Hematopoietic multipotent progenitor cell treated with erythropoietin and hydrocortisone succinate and interleukin-3 and kit ligand, for 17 days (in vitro differentiated cells): ENCODE results near the gene GUSB.
"Not testable (repeated sequence)": the region's sequence is repeated elsewhere in the genome, so short reads cannot be mapped to it uniquely, and the experiment has no call there.

Experiments used
- DNase-seq: peaks from one replicate; pipeline ENCODE4 v3.0.0-alpha.2; 2015; ENCODE audit warnings: low spot score

The GUSB gene

DNA sequence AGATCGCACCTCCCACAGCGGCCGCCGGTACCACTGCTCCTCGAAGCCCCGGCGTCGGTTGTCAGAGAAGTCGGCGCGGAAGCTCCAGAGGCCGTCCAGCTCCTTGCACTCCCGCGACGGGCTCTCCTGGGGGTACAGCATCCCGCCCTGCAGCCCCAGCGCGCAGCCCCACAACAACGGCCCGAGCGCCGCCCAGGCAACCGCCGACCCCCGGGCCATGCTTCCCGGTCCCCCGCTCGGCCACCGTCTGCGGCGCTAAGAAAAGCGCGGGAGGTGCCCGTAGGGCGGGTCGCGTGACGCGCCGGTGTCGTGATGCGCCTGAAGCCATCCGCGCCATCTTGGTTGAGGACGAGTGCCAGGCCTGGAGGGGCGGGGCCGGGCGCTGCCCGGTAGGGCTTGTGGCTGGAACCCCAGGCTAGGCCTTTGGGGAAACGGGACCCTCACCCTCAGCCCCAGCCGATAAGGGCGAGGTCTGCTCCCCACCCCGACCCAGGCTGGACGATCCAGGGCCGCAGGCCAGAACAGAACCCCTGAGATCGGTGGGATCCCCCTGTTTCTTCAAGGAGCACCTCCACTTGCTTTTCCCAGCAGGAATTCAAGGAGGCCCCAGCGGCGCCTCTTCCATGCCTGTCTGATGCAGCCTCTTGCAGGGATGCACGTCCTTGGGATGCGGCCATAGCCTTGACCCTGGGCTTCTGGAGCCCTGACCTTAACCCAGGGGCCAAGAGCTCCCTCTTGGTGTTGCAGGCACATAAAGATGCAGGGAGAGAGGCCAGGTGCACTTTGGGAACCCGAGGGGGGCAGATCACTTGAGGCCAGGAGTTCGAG is at the start of gene GUSB:
GUSB (minus strand) TSS at position 249 of the 828 bp plus-strand sequence; CDS start at position 219, 30 bp downstream.
- DNase-seq: peak; percentile 77

DNA sequence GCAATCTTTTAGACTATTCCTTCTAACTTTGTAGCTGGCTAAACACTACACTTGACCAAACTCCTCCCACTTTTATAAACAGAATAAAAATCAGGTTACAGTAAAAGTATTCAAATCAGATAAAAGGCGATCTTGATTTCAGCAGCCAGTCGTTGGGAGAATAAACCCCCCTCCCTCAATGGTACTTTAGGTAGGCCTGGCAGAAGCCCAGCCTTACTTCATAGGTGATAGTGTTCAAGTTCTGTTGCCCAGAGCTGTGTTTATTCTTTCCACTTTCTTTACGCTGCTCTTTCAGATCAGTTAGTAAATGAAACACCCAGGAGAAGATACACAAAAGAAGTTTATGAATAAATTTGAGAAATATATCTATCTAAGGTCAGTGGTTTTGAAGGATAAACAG is 46.3 kb upstream of the GUSB start:
- DNase-seq: not testable (repeated sequence)

DNA sequence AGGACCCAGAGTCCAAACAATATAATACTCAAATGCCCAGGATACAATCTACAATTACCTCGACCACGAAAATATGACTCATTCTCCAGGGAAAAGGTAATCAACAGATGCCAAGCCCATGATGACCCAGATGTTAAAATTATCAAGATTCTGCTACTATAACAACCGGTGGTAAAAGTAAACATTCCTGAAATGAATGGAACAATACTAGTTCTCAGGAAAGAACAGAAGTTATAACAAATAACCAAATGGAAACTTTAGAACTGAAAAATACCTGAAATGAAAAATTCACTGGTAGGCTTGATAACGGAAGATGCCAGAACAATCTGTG is 34.1 kb upstream of the GUSB start:
- DNase-seq: no peak

DNA sequence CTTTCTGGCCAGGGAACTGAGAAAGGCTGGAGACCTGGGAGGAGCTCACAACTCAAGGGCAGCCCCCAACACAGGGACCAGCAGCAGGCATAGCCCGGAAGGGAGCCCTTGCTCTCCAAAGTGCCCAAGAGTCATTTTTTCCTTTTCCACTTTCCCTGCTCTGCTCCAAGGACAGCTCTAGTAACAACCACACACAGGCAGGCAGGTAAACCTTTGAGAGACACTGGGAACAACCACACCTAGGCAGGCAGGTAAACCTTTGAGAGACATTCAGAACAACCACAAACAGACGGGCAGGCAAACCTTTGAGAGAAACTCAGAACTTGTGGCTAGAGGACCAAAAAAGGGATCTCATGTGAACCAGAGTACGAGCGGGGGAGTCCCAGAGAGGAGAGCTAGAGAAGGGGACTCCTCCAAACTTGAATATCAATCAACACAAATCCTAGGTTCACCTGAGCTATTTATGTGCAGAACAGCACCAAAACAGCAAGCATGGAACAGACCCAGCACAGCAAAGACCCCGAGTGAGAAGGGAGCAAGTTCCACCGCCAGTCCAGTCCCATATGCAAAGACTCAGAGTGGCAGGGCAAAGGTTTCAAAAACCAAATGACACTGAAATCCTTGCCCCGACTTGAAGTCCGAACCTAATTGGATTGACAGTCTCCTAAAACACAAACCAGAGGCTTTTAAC is 33.6 kb upstream of the GUSB start:
- no peak for DNase-seq

DNA sequence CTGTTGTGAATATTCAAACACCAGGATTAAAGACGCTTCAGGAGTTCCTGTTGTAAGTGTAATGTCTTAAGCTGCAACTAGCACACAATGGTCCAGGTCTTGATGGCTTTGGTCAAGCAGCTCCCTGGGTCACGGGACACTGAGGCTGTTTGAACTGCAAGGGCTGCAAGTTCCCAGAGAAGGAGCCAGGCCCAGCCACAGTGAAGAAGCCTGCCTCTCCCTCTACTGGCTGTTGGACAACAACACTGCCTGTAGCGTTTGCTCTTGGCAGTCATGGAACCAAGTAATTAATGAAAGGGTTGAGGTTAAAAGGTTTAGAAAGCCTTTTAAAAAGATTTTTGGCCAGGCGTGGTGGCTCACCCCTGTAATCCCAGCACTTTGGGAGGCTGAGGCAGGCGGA is 31.9 kb upstream of the GUSB start:
- DNase-seq: no peak

DNA sequence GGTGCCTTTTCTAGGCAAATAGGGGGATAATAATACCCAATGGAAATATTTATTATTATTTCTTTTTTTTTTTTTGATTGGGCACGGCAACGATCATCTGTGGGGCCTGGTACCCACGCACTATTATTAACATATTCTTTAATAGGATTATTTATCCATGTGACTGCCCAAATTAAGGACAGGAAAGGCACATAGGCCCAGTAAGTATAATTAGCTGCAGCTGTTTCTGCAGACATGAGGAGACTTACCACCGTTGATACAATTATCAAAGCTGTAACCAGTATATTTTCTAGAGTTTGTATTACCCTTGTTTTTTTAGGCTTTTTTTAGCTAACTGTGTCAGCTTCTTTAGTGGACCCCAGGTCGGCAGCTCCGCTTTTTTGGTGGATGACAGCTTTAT is 25.2 kb upstream of the GUSB start:
- no peak for DNase-seq

DNA sequence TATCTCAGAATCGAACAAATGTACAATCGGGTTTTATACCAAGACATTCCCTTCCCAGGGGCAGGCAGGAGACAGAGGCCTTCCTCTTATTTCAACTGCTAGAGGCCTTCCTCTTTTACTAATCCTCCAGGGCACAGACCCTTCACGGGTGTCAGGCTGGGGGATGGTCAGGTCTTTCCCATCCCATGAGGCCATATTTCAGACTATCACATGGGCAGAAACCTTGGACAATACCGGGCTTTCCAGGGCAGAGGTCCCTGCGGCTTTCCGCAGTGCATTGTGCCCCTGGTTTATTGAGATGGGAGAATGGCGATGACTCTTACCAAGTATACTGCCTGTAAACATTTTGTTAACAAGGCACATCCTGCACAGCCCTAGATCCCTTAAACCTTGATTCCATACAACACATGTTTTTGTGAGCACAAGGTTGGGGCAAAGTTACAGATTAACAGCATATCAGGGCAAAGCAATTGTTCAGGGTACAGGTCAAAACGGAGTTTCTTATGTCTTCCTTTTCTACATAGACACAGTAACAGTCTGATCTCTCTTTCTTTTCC is 23.2 kb upstream of the GUSB start:
- DNase-seq: not testable (repeated sequence)

DNA sequence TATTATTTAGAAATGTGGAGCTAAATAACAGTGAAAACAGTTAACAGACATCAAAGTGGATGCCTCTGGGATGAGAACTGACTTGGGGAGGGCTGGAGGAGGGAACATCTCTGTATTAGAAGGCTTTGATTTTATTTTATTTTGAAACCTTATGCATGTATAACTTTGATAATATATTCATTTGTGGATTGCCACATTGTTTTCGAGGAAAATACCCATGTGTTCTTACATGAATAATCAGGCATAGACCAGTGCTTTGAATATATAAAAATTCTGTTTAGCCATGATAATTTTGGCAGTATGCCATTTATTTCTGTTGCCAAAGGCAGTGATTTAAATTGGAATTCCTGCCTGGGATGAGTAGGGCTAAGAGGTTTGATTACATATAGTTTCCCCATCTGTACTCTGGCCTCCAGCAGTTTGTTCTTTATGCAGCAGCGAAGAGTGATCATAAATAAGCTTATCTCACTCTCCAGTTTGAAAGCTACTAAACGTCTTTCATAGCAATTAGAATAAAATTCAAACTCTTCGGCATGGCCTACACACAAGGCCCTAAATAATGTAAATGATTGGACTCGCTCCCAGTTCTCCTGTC is 18.9 kb upstream of the GUSB start:
- DNase-seq: not testable (repeated sequence)

DNA sequence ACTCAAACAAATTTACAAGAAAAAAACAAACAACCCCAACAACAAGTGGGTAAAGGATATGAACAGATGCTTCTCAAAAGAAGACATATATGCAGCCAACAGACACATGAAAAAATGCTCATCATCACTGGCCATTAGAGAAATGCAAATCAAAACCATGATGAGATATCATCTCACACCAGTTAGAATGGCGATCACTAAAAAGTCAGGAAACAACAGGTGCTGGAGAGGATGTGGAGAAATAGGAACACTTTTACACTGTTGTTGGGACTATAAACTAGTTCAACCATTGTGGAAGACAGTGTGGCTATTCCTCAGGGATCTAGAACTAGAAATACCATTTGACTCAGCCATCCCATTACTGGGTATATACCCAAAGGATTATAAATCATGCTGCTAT is 13.0 kb upstream of the GUSB start:
- not testable (repeated sequence) for DNase-seq

DNA sequence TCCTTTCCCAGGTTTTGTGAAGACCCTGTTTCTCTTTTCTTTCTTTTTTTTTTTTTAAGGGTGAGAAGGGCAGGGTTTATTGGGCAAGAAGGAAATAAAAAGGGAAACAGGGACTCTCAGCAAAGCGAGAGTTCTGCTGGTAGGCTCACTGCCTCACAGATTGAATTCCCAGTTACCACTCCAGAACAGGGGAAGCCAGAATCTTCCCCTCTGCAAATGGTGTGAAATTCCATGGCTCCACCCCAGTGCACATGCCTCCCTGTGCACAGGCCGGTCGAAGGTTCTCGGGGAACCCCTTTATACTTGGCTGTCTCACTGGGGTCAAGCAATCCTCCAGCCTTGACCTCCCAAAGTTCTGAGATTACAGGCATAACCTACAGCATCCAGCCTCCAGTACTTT is 10.5 kb upstream of the GUSB start:
- no peak for DNase-seq

DNA sequence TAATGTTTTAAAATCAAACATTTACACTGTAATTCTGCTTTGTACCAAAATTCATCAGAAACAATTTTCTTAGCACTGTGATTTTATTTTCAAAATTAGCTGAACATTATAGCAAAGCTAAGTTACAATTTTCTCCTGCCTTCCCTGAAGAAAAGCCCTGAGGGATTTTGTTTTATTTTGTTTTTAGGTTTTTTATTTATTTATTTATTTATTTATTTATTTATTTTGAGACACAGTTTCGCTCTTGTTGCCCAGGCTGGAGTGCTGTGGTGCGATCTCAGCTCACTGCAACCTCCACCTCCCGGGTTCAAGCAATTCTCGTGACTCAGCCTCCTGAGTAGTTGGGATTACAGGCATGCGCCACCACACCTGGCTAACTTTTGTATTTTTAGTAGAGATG is 9.8 kb upstream of the GUSB start:
- not testable (repeated sequence) for DNase-seq

DNA sequence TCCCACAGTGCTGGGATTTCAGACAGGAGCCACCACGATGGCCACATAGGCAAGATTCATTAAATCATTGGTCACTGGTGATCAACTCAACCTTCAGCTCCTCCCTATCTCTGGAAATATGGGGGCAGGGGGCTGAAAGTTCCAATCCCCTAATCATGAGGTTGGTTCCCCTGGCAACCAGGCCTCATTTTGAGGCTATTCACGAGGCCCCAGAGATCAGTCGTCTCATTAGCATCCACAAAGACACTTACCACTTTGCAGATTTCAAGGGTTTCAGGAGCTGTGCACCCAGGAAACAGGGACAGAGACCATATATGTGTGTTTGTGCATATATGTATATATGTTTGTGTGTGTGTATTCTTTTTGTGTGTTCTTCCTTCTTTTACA is 7.7 kb upstream of the GUSB start:
- no peak for DNase-seq

DNA sequence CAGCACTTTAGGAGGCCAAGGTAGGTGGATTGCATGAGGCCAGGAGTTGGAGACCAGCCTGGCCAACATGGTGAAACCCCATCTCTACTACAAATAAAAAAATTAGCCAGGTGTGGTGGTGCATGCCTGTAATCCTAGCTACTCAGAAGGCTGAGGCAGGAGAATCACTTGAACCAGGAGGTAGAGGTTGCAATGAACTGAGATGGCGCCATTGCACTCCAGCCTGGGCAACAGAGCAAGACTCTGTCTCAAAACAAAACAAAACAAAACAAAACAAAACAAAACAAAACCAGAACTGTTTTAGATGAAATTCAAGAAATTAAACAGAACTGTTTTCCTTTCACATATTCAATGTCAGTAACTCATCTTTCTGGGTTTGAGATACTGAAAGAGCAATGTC is 6.5 kb upstream of the GUSB start:
- DNase-seq: not testable (repeated sequence)

DNA sequence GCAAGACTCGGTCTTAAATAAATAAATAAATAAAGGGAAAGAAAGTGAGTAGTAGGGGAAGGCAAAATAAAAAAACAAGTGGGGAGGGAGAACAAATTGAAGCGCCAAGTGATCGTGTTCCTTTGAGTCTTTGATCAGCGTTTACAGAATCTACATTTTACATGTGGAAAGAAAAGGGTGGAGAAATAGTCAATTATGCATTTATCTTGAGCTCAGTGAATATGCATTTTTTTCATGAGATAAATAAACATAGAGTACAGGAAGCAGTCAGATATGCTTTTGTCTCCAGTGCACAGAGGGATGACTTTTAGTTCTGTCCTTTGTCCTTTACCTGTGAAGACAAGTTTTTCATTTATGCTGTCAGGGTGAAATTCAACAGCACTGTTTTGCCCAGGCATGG is 6.1 kb upstream of the GUSB start:
- peak; percentile 6 for DNase-seq

DNA sequence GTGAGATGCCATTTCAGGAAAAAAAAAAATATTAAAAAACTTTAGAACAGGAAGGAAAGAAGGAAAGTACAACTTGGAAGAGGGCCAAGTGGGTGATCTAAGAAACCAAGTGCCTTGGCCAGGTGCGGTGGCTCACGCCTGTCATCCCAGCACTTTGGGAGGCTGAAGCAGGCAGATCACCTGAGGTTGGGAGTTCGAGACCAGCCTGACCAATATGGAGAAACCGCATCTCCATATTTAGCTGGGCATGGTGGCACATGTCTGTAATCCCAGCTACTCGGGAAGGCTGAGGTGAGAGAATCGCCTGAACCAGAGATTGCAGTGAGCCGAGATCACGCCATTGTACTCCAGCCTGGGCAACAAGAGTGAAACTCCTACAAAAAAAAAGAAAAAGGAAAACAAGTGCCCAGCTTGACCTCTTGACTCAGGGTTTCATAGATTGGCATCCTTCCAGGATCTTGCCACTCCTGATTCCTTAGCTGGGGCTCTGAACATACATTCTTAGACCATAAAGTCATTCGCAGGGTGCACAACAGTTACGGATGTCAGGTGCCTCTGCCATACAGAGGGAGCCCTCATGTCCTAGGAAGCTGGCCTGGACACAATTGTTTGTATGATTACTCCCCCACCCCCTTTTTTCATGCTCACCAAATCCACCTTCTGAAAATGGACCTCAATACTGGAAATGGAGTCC is 2.1 kb upstream of the GUSB start:
- DNase-seq: peak; percentile 11

DNA sequence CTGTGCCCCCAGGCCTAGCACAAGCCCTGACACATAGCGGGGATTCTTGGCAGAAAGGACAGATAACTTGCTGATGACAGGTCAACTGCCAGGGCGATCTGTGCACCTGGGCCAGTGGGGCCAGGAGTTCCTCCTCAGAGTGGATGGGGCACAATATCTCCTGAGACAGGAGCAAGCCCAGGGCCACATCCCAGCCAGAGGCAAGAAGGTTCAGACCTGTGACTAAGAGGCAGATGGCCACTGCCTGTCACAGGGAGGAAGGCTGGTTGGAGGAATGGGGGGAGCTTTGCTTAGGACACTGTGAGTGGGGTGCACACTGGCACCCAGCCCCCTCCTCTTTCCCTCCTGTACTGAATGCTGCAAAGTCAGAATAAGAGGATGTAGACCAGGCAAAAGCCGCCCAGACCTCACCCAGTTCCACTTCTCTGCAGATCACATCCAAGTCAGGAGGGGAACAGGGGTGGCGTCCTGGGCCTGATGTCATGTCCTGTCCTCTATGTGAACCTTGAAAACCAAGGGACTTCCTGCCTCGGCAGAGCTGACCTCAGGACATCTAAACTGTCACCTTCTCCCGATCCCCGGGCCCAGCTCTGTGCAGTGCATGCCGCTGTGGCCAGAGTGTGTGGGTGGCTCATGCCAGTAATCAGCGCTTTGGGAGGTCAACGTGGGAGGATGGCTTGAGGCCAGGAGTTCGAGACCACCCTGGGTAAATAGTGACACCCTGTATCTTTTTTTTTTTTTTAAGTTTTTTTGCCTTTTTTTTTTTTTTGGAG is 1.3 kb downstream of the GUSB start:
- no peak for DNase-seq

DNA sequence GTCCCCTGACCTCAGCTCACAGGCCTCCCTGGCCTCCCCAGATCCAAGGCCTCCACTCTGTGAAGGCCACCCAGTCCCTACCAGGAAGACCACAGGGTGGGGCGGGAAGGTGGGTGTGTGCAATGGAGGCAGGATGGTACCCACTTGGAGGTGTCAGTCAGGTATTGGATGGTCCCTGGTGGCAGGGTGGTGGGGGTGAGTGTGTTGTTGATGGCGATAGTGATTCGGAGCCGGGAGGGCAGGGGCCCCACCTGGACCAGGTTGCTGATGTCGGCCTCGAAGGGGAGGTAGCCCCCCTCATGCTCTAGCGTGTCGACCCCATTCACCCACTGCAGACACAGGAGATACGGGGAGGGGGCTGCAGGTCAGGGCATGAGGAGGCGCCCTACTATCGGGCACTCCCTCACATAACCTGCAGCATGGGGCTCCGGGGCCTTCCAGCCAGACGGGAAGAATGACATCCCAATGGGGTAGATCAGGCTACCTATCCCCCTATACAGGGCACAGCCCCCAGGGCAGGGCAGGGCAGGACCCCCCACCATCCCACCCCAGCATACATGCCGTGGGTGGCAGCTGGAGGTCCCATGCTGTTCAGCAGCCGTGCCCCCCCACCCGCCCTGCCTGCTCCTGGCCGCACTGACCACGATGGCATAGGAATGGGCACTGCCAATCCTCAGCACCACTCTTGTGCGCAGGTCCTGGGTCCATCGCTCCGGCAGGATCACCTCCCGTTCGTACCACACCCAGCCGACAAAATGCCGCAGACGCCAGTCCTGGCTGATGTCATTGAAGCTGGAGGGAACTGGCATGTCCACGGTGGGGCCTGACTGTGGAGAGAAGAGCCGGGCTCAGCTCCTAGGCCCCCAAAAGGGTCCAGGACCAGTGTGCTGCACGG is 2.2 kb downstream of the GUSB start:
- DNase-seq: no peak

DNA sequence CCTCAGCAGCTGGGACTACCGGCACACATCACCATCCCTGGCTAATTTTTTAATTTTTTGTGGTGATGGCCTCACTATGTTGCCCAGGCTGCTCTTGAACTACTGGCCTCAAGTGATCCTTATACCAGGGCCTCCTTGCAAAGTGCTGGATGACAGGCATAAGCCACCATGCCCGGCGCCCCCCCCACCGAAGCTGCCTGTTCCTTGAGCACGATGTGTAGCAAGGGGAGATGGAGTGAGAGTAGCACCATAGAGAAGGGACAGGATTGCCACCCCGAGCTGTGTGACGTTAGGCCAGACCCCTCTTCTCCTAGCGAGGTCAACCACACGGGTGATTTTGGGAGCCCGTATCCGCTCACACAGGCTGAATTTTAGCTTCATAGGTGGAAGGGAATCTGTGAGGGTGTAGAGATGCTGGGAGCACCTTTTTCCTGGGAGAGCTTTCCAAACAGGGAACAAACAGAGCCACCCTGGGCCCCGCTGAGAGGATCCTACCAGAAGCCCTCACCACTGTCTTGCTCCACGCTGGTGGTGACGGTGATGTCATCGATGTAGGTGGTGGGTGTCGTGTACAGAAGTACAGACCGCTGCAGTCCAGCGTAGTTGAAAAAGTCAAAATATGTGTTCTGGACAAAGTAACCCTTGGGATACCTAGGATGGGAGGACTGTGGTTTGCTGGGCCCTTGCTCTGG is 3.0 kb downstream of the GUSB start:
- no peak for DNase-seq

DNA sequence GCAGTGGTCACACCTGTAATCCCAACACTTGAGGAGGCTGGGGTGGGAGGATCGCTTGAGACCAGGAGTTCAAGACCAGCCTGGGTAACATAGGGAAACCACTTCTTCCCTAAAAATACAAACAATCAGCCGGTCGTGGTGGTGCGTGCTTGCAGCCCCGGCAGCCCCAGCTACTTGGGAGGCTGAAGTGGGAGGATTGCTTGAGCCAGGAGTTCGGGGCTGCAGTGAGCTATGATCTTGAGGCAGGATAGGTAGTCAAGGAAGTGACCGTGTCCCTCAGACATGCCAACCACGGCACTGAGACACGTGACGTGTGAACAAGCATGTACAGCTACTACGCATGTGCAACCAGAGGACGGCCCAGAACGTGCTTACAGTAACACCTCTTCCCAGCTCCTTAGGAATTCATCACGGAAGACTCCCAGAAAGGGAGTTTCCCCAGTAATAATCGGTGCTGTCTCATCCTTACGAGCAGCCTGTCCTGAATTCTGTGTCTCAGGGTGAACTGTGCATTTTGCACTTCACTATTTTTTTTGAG is 5.3 kb downstream of the GUSB start:
- DNase-seq: no peak
